DMS79 treated with DMSO at 0.1 percent for 48 hours (cell line): ENCODE data around the gene TRMT1.
A peak's percentile ranks its signal among the peaks of the same experiment; 100 is the strongest.
"Not testable (repeated sequence)": the region's sequence is repeated elsewhere in the genome, so short reads cannot be mapped to it uniquely, and the experiment has no call there.

Source experiments
- DNase-seq: peaks from one replicate; lab custom pipeline; 2025; lab: John Stamatoyannopoulos, UW

TRMT1 gene

GRCh38 chr19:13150187-13150930 lies 33.8 kb upstream of the TRMT1 start, which contains the start of the genes IER2 and STX10:
Gene IER2 (plus strand): TSS chr19:13150411. CDS start chr19:13153187, 2,776 bp downstream.
Gene STX10 (minus strand): TSS chr19:13150375. CDS start chr19:13150173, 202 bp downstream.
- DNase-seq = peak; percentile 81

DNA sequence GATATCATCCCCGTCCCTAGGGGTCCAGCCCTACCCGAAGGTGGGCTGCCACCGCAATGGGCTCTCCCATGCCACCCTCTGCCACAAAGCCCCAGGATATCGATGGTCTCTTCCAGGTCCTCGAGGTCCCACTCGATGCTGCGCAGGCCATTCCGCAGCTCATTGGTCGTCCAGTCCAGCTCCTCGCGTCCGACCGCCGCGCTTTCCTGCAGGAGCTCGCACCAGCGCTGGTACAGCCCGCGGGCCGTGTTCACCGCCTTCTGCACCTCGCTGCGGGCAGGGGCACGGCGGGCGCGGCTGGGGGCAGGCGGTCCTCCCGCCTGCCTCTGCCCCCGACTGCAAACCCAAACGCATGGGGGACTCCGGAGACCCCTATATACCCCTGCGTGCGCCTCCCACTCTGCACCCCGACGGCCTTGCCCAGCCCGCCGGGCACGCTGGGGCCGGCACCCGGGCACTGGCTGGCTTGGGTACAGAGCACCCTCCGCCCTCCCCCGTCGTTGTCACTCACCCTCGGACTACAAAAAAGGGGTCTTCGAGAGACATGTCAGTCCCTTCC lies 33.2 kb upstream of the TRMT1 start:
- DNase-seq = peak; percentile 53

- DNase-seq = not testable (repeated sequence)
Measured at GRCh38 chr19:13149173-13149627, 32.7 kb upstream of the TRMT1 start.

DNA sequence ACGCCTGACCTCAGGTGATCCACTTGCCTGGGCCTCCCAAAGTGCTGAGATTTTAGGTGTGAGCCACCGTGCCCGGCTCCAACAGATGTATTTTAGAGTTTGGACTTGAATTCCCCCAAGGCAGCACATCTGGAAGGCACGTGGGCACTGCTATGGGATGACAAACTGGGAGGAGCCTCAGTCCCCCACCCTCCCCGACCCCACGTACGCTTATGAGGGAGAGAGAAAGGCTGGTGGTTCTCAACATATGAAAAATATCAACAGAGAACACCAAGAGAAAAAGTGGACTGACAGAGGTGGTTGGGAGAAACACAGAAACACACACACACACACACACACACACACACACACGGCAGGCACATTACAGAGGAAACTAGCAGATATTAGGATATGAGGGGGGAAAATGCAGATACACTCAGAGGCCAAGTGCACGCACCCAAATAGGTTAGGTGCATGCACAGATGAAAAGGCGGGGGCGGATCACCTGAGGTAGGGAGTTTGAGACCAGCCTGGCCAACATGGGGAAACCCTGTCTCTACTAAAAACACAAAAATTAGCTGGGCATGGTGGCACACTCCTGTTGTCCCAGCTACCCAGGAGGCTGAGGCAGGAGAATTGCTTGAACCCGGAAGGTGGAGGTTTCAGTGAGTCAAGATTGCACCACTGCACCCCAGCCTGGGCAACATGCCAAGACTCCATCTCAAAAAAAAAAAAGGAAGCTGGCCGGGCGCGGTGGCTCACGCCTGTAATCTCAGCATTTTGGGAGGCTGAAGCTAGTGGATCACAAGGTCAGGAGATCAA lies 30.4 kb upstream of the TRMT1 start:
- no peak for DNase-seq

- DNase-seq = no peak
Measured at GRCh38 chr19:13139633-13140311, 23.2 kb upstream of the TRMT1 start.

- no peak for DNase-seq
Measured at GRCh38 chr19:13138916-13139198, 22.3 kb upstream of the TRMT1 start.

GRCh38 chr19:13138171-13138915 lies 21.8 kb upstream of the TRMT1 start:
- DNase-seq = no peak

DNA sequence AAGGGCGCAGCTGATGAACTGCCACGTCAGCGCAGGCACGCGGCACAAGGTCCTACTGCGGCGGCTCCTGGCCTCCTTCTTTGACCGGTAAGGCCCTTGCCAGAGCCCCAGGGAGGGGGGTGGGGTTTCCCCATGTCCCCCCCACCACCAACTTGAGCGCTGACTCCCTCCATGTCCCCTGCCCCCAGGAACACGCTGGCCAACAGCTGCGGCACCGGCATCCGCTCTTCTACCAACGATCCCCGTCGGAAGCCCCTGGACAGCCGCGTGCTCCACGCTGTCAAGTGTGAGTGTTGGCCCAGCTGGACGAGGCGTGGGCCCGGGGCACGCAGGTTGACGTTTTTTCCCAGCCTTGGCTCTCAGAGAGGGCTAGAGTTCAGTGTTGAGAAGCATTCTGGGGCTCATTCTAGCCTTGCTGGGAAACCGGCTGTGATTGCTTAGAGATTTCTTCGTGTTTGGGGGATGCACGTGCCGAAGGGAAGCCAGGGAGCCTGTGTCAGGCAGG lies 20.8 kb upstream of the TRMT1 start:
- DNase-seq = no peak

- DNase-seq = no peak
Measured at GRCh38 chr19:13135068-13136062, 18.8 kb upstream of the TRMT1 start.

GRCh38 chr19:13134626-13135025 lies 18.1 kb upstream of the TRMT1 start:
- DNase-seq = no peak

DNA sequence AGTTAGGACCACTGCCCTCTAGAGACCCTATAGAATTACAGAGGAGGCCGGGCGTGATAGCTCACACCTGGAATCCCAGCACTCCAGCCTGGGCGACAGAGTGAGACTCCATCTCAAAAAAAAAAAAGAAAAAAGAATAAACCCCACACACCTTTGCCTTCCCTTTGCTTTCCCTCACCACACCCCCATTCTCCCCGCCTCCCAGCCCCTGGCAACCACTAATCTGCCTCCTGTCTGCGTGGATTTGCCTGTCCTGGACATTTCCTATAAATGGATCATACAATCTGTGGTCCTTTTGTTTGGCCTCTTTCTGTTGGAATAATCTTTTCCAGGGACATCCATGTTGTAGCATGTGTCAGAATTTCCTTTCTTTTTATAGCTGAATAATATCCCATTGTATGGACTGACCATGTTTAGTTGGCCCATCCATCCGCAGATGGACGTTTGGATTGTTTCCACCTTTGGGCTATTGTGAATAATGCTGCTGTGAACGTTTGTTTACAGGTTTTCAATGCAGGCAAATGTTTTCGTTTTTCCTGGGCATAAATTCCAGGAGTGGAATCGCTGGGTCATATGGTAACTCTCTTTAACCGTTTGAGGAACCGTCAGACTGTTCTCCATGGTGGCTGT lies 16.8 kb upstream of the TRMT1 start:
- no peak for DNase-seq

DNA sequence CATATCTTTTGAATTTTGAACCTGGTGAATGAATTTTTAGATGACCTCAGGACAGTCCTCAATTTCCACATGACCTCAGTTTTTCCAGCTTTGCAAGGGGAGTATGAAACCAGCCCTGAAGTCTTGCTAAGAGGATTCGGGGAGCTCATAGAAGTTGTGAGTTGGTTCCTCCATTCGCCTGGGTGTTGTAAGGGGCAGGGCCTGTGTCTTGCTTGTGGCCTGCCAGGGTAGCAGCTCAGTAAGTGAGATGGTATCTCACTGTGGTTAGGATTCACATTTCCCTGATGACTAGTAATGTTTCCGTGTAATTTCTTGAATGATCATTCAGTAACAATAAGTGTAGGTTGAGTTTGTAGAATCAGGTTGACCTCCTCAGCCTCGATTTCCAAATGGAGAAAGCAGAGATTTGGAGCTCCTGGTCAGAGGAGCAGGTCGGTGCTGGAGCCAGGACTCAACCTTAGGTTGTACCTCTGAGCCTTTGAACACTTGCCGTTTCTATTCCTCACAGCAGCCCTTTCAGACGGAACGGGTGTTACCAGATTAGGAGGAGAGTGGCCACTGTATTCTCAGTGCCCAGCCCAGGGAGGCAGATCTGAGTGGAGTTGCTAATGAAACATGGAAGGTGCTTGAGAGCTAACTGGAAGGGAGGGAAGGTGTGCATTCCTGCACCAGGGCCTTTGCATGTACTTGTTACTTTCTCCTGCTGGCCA lies 16.1 kb upstream of the TRMT1 start:
- no peak for DNase-seq

DNA sequence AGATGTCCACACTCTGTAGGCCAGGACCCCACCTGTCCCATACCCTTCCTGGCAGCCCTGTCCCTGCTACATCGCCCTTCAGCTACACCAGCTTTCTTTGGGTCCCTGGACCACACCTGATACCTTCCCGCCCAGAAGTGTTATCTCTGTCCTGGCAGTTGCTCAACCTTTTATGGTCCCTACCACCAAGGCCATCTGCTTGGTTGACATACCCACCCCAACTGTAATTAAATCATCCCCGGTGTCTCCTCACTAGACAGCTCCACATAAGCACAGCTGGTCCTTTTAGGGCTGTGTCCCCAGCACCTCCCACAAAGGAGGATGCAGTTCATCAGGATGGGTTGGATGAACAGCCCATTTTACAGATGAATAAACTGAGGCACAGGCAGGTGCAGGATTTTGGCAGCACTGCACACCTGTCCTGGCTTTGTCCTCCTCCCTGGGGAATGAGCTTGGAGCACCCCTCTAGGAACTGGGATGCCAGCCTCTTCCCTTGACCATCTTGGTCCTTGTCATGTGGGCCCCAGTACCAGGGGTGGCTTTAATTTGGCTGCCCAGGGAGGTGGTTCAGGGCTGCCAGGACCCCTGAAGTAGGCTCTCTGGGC lies 14.4 kb upstream of the TRMT1 start:
- no peak for DNase-seq

DNA sequence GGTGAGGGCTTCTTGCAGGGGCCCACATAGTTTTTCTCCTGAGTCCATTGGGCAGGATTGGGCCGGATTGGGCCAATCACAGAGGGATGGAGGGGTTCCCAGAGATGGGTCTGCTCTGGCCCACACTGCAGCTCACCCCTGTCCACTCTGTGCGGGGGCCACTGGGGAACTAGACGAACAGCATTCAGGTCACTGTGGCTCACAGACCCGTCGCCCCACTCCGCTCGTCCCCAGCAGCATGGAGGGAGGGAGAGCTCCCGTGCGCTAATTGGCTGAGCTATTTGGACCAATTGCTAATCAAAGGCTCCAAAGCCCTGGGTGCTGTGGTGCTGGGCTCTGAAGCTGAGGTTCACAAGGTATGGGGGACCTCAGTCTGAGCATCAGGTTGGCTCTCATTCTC lies 12.8 kb upstream of the TRMT1 start:
- DNase-seq = no peak

- DNase-seq = no peak
Measured at GRCh38 chr19:13128583-13128982, 12.0 kb upstream of the TRMT1 start.

DNA sequence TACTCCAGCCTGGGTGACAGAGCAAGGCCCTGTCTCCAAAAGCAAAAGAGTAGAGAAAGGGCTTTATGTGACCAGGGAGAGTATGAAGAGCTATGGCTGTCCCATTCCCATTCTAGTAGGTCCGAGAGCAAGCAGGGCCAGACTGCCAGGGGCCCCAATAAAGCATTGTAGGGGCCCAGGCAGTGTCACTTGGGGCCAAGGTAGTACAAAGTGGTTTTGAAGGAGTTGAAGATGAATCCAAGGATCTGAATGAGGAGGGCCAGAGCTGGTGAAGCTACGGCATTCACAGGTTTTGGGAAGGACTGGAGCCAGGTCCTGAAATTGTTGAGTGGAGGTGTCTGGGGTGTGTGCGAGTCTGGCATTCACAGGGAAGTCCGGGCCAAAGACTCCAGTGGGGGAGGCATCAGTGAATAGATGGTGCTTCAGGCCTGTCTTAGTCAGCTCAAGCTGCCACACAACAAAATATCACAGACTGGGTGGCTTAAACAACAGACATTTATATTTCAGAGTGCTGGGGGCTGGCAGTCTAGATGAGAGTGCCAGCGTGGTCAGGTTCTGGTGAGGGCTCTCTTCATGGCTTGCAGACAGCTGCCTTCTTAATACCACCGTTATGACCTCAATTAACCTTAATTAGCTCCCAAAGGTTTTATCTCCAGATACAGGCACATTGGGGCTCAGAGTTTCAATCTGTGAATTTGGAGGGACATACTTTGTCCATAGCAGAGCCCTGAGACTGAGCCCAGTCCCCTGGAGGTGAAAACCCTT lies 11.5 kb upstream of the TRMT1 start:
- no peak for DNase-seq

- DNase-seq = no peak
Measured at GRCh38 chr19:13127051-13127450, 10.5 kb upstream of the TRMT1 start.
